ENCODE results near the gene MAT1A.
"Not testable (repeated sequence)": the region's sequence is repeated elsewhere in the genome, so short reads cannot be mapped to it uniquely, and the experiment has no call there.

The MAT1A gene

GRCh38 chr10:80305989-80306388 is 16.5 kb upstream of the MAT1A start:
- H3K4me3 ChIP-seq; in situ Hi-C loops (cut with MboI; ENCODE audit: low sequenced_read_pairs); H3K36me3 ChIP-seq (replicated peaks); H3K27me3 ChIP-seq (ENCODE audit: low read depth); H3K4me1 ChIP-seq; H3K9me3 ChIP-seq; DNase-seq (ENCODE audit: low spot score in 2 of 2): not testable (repeated sequence)

GRCh38 chr10:80296942-80297341 is 7.5 kb upstream of the MAT1A start:
- in situ Hi-C loops (cut with MboI; ENCODE audit: low sequenced_read_pairs), result no loop called here
- DNase-seq (ENCODE audit: low spot score in 2 of 2), result no peak
- Histone ChIP-seq H3K36me3 (replicated peaks) (no peaks in the 10 kb centered on the region), H3K4me1 (no peaks in the 10 kb centered on the region), H3K4me3 (no peak overlapping the region), H3K9me3 (no peaks in the 10 kb centered on the region; the same call in 1 of the 2 replicates), H3K27me3 (ENCODE audit: low read depth) (no peaks in the 10 kb centered on the region; the same call in 1 of the 2 replicates)

- no peak for DNase-seq (ENCODE audit: low spot score in 2 of 2)
These were observed 3.3 kb upstream of the MAT1A start for GRCh38 chr10:80292607-80293239.

GRCh38 chr10:80290474-80291220 is 1.2 kb upstream of the MAT1A start:
- Histone ChIP-seq H3K9me3 (no peaks in the 10 kb centered on the region; the same call in 1 of the 2 replicates), H3K4me3 (no peak overlapping the region), H3K36me3 (replicated peaks) (no peaks in the 10 kb centered on the region), H3K4me1 (no peaks in the 10 kb centered on the region), H3K27me3 (ENCODE audit: low read depth) (no peaks in the 10 kb centered on the region; the same call in 1 of the 2 replicates)
- in situ Hi-C loops (cut with MboI; ENCODE audit: low sequenced_read_pairs), result no loop called here
- DNase-seq (ENCODE audit: low spot score in 2 of 2), result no peak

More at GRCh38 chr10:80292607-80293239, 3.3 kb upstream of the MAT1A start:
- Histone ChIP-seq H3K9me3 (no peaks in the 10 kb centered on the region; the same call in 1 of the 2 replicates), H3K27me3 (ENCODE audit: low read depth) (no peaks in the 10 kb centered on the region; the same call in 1 of the 2 replicates), H3K4me1 (no peaks in the 10 kb centered on the region), H3K4me3 (no peak overlapping the region), H3K36me3 (replicated peaks) (no peaks in the 10 kb centered on the region)
- in situ Hi-C loops (cut with MboI; ENCODE audit: low sequenced_read_pairs), result no loop called here

- Histone ChIP-seq H3K4me1 (no peaks in the 10 kb centered on the region), H3K36me3 (replicated peaks) (no peaks in the 10 kb centered on the region), H3K27me3 (ENCODE audit: low read depth) (peaks cover 5% of the 10 kb centered on the region; the same call in 1 of the 2 replicates), H3K4me3 (no peak overlapping the region), H3K9me3 (no peaks in the 10 kb centered on the region; the same call in 1 of the 2 replicates)
- in situ Hi-C loops (cut with MboI; ENCODE audit: low sequenced_read_pairs), result no loop called here
- DNase-seq (ENCODE audit: low spot score in 2 of 2), result no peak
These were observed 609 bp downstream of the MAT1A start for GRCh38 chr10:80288849-80289248.

- in situ Hi-C loops (cut with MboI; ENCODE audit: low sequenced_read_pairs), result no loop called here
- H3K4me1 ChIP-seq, result no peaks in the 10 kb centered on the region
- no peaks in the 10 kb centered on the region for H3K36me3 ChIP-seq (replicated peaks)
- H3K9me3 ChIP-seq, result no peaks in the 10 kb centered on the region
- DNase-seq (ENCODE audit: low spot score in 2 of 2), result no peak
- peaks cover 5% of the 10 kb centered on the region; the same call in 1 of the 2 replicates for H3K27me3 ChIP-seq (ENCODE audit: low read depth)
- no peak overlapping the region for H3K4me3 ChIP-seq
These were observed 4.9 kb downstream of the MAT1A start for GRCh38 chr10:80284522-80284921.

- in situ Hi-C loops (cut with MboI; ENCODE audit: low sequenced_read_pairs), result no loop called here
- Histone ChIP-seq H3K4me3 (no peak overlapping the region), H3K4me1 (no peaks in the 10 kb centered on the region), H3K36me3 (replicated peaks) (no peaks in the 10 kb centered on the region), H3K27me3 (ENCODE audit: low read depth) (peaks cover 5% of the 10 kb centered on the region; the same call in 1 of the 2 replicates), H3K9me3 (no peaks in the 10 kb centered on the region)
- no peak for DNase-seq (ENCODE audit: low spot score in 2 of 2)
These were observed 5.8 kb downstream of the MAT1A start for GRCh38 chr10:80283536-80284199.

GRCh38 chr10:80283119-80283518 is 6.3 kb downstream of the MAT1A start:
- DNase-seq (ENCODE audit: low spot score in 2 of 2), result no peak
- H3K27me3 ChIP-seq (ENCODE audit: low read depth), result peaks cover 5% of the 10 kb centered on the region; the same call in 1 of the 2 replicates
- H3K4me1 ChIP-seq, result no peaks in the 10 kb centered on the region
- H3K36me3 ChIP-seq (replicated peaks), result no peaks in the 10 kb centered on the region
- H3K9me3 ChIP-seq, result no peaks in the 10 kb centered on the region
- in situ Hi-C loops (cut with MboI; ENCODE audit: low sequenced_read_pairs), result no loop called here
- no peak overlapping the region for H3K4me3 ChIP-seq

- no peak for DNase-seq (ENCODE audit: low spot score in 2 of 2)
- Histone ChIP-seq H3K4me1 (no peaks in the 10 kb centered on the region), H3K36me3 (replicated peaks) (no peaks in the 10 kb centered on the region), H3K4me3 (no peak overlapping the region), H3K9me3 (no peaks in the 10 kb centered on the region), H3K27me3 (ENCODE audit: low read depth) (peaks cover 5% of the 10 kb centered on the region; the same call in 1 of the 2 replicates)
- in situ Hi-C loops (cut with MboI; ENCODE audit: low sequenced_read_pairs), result no loop called here
These were observed 7.4 kb downstream of the MAT1A start for GRCh38 chr10:80281784-80282765.

- peaks cover 5% of the 10 kb centered on the region; the same call in 1 of the 2 replicates for H3K27me3 ChIP-seq (ENCODE audit: low read depth)
- no peak overlapping the region for H3K4me3 ChIP-seq
- no peak for DNase-seq (ENCODE audit: low spot score in 2 of 2)
- in situ Hi-C loops (cut with MboI; ENCODE audit: low sequenced_read_pairs), result no loop called here
- no peaks in the 10 kb centered on the region for H3K36me3 ChIP-seq (replicated peaks)
- no peaks in the 10 kb centered on the region for H3K4me1 ChIP-seq
- H3K9me3 ChIP-seq, result no peaks in the 10 kb centered on the region
These were observed 8.2 kb downstream of the MAT1A start for GRCh38 chr10:80281292-80281691.

- in situ Hi-C loops (cut with MboI; ENCODE audit: low sequenced_read_pairs), result no loop called here
- H3K27me3 ChIP-seq (ENCODE audit: low read depth), result peaks cover 5% of the 10 kb centered on the region; the same call in 1 of the 2 replicates
- no peaks in the 10 kb centered on the region for H3K9me3 ChIP-seq
- no peaks in the 10 kb centered on the region for H3K36me3 ChIP-seq (replicated peaks)
- no peak for DNase-seq (ENCODE audit: low spot score in 2 of 2)
- no peak overlapping the region for H3K4me3 ChIP-seq
- no peaks in the 10 kb centered on the region for H3K4me1 ChIP-seq
These were observed 9.2 kb downstream of the MAT1A start for GRCh38 chr10:80280071-80280800.

- H3K9me3 ChIP-seq, result no peaks in the 10 kb centered on the region
- DNase-seq (ENCODE audit: low spot score in 2 of 2), result no peak
- in situ Hi-C loops (cut with MboI; ENCODE audit: low sequenced_read_pairs), result no loop called here
- H3K36me3 ChIP-seq (replicated peaks), result no peaks in the 10 kb centered on the region
- no peak overlapping the region for H3K4me3 ChIP-seq
- H3K27me3 ChIP-seq (ENCODE audit: low read depth), result no peaks in the 10 kb centered on the region
- H3K4me1 ChIP-seq, result no peaks in the 10 kb centered on the region
These were observed 10.3 kb downstream of the MAT1A start for GRCh38 chr10:80279146-80279545.

All from HAP-1 (cell line).